Anterior cingulate cortex (tissue), 58 donors: ENCODE data around the gene HMX1.

Source experiments
- DNase-seq, 58 donors: peaks; one replicate each; lab custom pipeline; 2025; lab: John Stamatoyannopoulos, UW

The HMX1 gene

DNA sequence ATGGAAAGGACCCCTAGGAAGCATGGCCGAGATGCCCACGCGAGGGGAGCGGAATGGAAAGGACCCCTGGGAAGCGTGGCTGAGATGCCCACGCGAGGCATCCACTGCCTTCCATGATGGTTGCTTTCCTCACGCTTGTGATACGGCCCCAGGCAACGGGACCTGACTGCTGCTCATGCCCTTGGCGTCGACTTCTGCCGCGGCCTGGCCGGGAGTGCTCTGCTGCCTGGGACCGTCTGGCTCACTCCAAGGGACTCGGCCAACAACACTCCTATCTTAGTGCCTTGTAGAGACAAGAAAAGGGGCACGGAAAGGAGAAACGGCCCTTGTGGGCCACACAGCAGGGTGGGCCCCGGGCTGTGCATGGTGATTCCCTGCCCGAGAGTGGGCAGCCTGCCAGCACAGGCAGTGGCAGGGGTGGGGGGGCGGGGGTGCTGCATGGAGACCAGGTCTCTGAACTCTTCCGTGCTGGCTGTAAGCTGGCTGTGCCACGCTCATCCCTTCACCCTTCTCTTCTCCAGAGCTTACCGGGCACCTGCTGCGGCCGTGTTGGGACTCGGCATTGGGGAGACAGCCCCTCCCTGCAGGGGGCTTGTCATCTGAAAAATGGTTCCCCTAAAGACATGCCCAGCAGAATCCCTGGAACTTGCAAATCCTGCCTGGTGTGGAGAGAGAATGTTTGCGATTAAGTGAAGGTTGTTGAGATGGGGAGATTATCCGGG lies 38.6 kb upstream of the HMX1 start:
- DNase-seq: no peak

DNA sequence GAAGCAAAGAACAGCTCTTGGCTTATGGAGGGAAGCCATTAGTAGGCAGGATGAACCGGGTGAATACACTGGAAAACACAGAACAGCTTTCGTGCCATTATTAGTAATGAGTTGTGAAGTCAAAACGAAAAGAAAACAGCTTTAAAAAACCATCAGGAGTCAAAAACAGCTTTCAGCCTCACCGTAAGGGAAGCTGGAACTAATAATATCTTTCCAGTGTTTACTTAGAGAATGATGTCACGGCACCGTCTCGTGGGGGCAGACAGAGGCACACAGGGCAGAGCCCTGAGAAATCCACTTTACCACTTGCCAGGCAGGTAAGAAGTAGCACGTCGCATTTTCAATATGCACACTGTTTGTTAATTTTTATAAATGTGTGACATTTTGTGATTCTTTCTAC lies 37.9 kb upstream of the HMX1 start:
- DNase-seq: no peak

DNA sequence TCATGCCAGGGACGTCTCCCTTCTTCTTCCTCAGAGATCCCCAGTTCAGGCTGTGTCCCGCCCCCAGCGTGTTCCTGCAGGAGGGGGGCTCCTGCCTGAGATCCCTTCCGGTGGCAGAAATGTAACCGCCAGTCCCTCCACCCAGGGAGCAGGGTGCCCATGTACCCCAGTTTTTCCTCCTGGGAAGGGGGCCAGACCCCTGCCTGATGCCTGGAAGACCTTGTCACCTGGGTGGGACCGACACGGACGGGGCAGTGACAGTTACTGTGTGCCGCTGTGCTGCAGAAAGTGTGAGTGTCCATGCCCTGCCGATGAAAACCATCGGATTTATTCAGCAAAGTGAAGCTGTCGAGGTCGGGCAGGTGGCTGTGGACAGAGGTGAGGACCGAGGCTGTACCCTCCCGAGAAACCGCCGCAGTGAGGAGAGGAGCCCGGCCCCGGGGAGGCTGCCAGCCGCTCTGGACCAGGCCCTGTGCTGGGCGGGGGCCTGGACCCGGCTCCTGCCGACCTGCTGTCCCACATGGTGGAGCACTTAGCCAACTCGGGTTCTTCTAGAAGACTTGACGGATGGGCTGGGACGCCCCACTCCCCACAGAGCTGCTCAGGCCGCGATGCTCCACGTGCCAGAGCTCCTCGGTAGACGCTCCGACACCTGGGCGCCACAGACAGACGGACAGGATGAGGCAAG lies 36.7 kb upstream of the HMX1 start:
- no peak for DNase-seq

GRCh38 chr4:8907596-8908205 lies 36.1 kb upstream of the HMX1 start:
- no peak for DNase-seq

- DNase-seq: no peak
Measured at GRCh38 chr4:8906991-8907595, 35.5 kb upstream of the HMX1 start.

- no peak for DNase-seq
Measured at GRCh38 chr4:8906668-8906970, 35.0 kb upstream of the HMX1 start.

DNA sequence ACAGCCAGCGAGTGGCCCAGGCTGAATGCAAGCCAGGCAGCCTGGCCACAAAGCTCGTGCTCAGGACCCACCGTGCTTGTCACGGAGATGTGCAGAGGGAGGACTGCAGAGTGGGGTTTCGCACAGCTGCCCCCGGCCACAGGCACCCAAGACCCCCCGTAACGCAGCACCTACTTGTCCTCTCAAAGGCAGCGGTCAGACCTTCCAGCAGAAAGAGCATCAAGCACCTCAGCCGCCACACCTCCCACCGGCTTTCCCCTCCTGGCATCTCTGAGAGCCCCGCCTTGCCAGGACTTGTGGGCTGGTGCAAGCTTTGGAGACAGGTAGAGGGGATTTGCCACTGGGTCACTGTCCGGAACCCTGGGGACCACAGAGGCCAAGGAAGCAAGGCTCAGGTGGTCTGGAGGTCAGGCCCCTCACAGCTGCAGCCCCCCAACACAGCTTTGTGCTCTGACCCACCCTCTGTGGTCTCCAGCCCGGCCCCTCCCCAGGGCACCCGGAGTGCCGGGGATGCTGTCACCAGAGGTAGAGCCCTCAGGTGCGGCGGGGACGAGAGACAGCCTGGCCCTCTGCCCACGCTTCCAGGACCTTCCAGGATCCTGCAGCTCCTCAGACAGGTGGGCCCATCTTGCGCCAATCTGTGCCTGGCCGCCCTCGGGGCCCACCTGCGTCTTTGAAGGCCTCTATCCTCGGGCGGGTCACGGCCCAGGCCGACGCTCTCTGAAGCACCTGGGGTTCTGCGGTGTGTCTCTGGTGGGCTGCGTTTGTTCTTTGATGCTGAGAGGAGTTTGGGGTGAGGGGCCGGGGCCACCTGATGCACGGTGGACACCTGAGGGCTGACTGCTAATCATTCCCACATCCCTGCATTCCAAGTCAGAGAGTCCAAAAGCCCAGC lies 34.4 kb upstream of the HMX1 start:
- DNase-seq: no peak

- DNase-seq: no peak
Measured at GRCh38 chr4:8905226-8905772, 33.7 kb upstream of the HMX1 start.

DNA sequence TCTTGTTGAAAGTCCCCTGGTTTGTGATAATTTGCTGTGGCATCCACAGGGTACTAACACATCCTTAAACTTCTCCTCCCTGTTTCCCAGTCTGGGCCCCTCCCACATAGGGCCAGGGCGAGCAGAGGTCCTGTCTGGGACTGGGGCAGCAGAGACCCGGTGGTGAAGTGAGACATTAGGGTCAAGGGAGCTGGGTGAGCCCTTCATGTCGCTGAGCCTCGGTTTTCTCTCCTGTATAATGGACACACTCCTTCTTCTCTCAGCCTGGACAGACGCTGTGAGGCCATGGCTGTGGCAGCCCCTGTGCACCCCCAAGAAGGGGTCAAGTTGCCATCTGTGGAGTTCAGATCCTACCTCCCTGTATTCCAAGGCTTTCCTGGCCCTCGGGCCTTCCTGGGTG lies 33.0 kb upstream of the HMX1 start:
- DNase-seq: no peak

- DNase-seq: no peak
Measured at GRCh38 chr4:8904041-8904501, 32.4 kb upstream of the HMX1 start.

DNA sequence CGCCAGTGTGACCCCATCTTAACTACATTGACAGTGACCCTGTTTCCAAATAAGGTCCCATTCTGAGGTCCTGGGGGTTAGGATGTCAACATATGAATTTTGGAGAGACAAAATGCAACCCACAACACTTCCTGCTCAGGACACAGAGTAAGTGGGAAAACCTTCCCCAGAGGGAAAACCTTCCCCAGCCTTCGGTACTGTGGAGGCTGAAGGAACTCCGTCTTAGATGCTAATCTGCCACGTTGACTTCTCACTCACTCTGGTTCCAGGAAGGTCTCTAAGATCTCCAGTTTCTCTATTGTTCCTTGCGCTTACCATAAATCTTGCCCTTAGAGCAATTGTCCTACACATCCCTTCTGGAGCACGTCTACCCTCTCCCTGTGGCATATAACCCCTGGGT lies 29.7 kb upstream of the HMX1 start:
- DNase-seq: no peak

GRCh38 chr4:8900588-8900987 lies 28.9 kb upstream of the HMX1 start:
- no peak for DNase-seq

DNA sequence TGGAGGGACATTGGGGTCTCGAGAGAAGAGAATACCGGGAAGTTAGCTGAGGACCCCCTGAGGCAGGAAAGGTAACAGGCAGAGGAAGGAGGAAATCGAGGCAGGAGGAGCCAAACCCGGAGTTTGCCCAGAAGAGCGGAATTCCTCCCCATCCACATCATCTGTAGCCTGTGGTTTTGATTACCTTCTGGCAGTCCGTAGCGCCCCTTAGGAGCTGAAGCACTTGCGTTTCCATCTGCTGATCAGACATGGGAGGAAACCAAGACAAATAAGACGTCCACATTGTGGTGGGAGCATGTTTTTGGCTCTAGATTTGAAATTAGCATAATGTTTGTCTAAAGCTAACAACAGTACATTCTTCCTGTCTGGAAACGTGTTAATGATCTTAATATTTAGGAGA lies 26.8 kb upstream of the HMX1 start:
- no peak for DNase-seq

DNA sequence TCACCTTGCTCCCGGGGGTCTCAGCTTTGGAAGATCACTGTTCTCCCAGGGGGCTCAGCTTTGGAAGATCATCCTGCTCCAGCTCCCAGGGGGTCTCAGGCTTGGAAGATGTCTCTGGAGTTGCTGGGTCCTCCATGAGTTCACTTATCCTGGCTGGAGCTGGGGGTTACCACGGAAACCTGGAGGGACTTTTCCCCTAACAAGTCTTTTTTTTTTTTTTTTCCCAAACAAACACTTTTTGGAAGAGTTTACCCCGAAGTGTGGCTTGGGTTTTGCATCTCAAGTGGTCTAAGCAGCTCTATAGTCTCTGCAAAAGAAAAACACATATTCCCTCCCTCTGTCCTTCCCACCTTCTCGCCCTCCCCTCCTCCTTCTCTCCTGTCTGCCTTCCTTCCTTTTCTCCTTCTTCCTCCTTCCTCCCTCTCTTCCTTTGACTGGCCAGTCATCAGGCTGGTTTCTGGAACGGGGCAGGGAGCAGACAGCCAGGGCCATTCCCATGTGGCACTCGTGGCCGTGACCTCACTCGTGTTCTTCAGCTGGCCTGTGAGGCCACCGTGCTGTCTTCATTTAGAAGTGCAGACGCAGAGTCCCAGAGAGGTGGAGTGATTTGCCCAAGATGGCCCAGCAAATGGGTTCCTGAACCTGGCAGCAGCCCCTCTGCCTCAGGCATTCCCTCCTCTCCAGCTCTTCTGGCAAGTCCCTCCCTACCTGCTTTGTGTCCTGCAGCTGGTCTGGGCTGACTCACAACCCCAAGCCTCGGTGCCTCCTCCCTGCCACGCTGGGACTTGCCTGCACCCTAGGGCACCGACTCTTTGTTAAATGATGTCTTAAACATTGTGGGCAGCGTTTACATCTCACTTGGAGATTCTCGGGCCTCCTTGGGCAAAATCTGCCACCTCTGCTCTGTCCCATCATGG lies 25.9 kb upstream of the HMX1 start:
- peak in 1 of 58 donors; percentile 10 for DNase-seq

GRCh38 chr4:8896506-8896905 lies 24.9 kb upstream of the HMX1 start:
- DNase-seq: no peak

DNA sequence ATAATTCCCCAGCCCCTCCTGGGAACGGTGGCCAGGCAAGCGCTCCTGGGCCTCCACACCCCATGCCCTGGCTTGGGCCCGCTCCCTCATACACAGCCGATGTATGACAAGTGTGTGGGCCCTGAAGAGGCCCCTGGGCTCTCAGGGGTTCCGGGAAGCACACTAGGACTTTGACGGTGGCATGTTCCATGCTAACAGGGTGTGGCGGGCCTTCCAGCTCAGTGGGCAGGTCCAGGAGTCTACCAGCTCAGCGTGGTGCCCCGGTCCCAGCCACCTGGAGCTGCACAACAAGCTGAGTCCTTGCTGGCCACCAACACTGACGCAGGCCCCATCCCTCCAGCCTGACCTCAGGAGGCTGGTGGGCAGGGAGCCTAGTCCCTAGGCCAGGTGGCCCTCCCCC lies 24.4 kb upstream of the HMX1 start:
- DNase-seq: no peak

GRCh38 chr4:8895295-8895694 lies 23.7 kb upstream of the HMX1 start:
- no peak for DNase-seq

DNA sequence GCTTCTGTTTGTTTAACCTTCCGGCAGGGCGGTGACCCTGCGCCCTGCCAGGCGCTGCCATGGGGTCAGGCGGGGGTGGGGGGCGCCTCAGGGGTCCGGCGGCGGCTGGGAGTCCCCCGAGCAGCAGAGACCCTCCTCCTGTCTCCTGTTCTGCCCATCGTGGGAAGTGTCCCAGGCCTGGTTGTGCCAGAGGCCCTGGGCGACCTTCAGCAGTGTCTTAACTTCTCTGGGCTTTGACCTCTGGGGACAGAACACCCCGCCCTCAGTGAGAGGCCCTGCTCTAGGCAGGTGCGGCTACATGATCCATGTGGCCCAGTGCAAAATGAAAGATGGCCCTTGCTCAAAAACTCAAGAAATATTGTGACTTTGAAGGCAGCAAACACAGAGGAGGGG lies 22.8 kb upstream of the HMX1 start:
- DNase-seq: no peak
